Activated naive CD8-positive, alpha-beta T cell (primary cell): ENCODE measurements around the gene ZNF784.

Experiments
- H3K27ac Mint-ChIP-seq: one replicate; pipeline ENCODE4 v1.8.0; 2021; ENCODE audit warnings: mixed read lengths
- H3K27me3 Mint-ChIP-seq: one replicate; pipeline ENCODE4 v1.8.0; 2021; ENCODE audit warnings: mixed read lengths
- H3K36me3 Mint-ChIP-seq: one replicate; pipeline ENCODE4 v1.8.0; 2021; ENCODE audit warnings: mixed read lengths
- H3K4me1 Mint-ChIP-seq: one replicate; pipeline ENCODE4 v1.8.0; 2021; ENCODE audit warnings: low read depth, mixed read lengths
- H3K4me3 Mint-ChIP-seq: one replicate; pipeline ENCODE4 v1.8.0; 2021; ENCODE audit warnings: mild to moderate bottlenecking, mixed read lengths
- H3K9me3 Mint-ChIP-seq: one replicate; pipeline ENCODE4 v1.8.0; 2021; ENCODE audit warnings: low read depth, mixed read lengths

The ZNF784 gene

GRCh38 chr19:55624109-55625003 is at the start of gene ZNF784:
Gene ZNF784 (minus strand): TSS chr19:55624566. CDS start chr19:55624561, 5 bp downstream.
- H3K4me3 Mint-ChIP-seq: peak within 1 kb of the TSS; percentile 84
- H3K27me3 Mint-ChIP-seq: no peaks in the 10 kb centered on the region
- H3K9me3 Mint-ChIP-seq: no peaks in the 10 kb centered on the region
- peaks cover 56% of the 10 kb centered on the region for H3K4me1 Mint-ChIP-seq
- H3K36me3 Mint-ChIP-seq: no peaks in the 10 kb centered on the region
- peak within 1 kb of the TSS; percentile 84 for H3K27ac Mint-ChIP-seq

GRCh38 chr19:55673889-55674288 is 49.5 kb upstream of the ZNF784 start:
- H3K9me3 Mint-ChIP-seq: no peaks in the 10 kb centered on the region
- H3K27me3 Mint-ChIP-seq: no peaks in the 10 kb centered on the region
- no peaks in the 10 kb centered on the region for H3K36me3 Mint-ChIP-seq
- peaks cover 59% of the 10 kb centered on the region for H3K4me1 Mint-ChIP-seq
- peak overlapping the region; percentile 55 for H3K27ac Mint-ChIP-seq
- H3K4me3 Mint-ChIP-seq: peak overlapping the region; percentile 21

- Mint-ChIP-seq H3K9me3 (no peaks in the 10 kb centered on the region), H3K4me3 (peak overlapping the region; percentile 21), H3K36me3 (no peaks in the 10 kb centered on the region), H3K4me1 (peaks cover 56% of the 10 kb centered on the region), H3K27ac (peak overlapping the region; percentile 55), H3K27me3 (no peaks in the 10 kb centered on the region)
Measured at GRCh38 chr19:55673465-55673864, 49.1 kb upstream of the ZNF784 start.

- Mint-ChIP-seq H3K4me1 (peaks cover 48% of the 10 kb centered on the region), H3K27me3 (no peaks in the 10 kb centered on the region), H3K36me3 (no peaks in the 10 kb centered on the region), H3K9me3 (no peaks in the 10 kb centered on the region), H3K27ac (no peak overlapping the region), H3K4me3 (no peak overlapping the region)
Measured at GRCh38 chr19:55672418-55672817, 48.1 kb upstream of the ZNF784 start.

- no peaks in the 10 kb centered on the region for H3K27me3 Mint-ChIP-seq
- H3K9me3 Mint-ChIP-seq: no peaks in the 10 kb centered on the region
- H3K36me3 Mint-ChIP-seq: no peaks in the 10 kb centered on the region
- H3K4me1 Mint-ChIP-seq: peaks cover 42% of the 10 kb centered on the region
- no peak overlapping the region for H3K4me3 Mint-ChIP-seq
- peak overlapping the region; percentile 54 for H3K27ac Mint-ChIP-seq
Measured at GRCh38 chr19:55671054-55671378, 46.6 kb upstream of the ZNF784 start.

- no peaks in the 10 kb centered on the region for H3K27me3 Mint-ChIP-seq
- H3K27ac Mint-ChIP-seq: peak overlapping the region; percentile 54
- H3K36me3 Mint-ChIP-seq: no peaks in the 10 kb centered on the region
- H3K4me1 Mint-ChIP-seq: peaks cover 41% of the 10 kb centered on the region
- H3K9me3 Mint-ChIP-seq: no peaks in the 10 kb centered on the region
- H3K4me3 Mint-ChIP-seq: no peak overlapping the region
Measured at GRCh38 chr19:55670280-55671053, 46.1 kb upstream of the ZNF784 start.

- H3K9me3 Mint-ChIP-seq: no peaks in the 10 kb centered on the region
- H3K27me3 Mint-ChIP-seq: no peaks in the 10 kb centered on the region
- H3K36me3 Mint-ChIP-seq: no peaks in the 10 kb centered on the region
- no peak overlapping the region for H3K27ac Mint-ChIP-seq
- H3K4me3 Mint-ChIP-seq: no peak overlapping the region
- peaks cover 40% of the 10 kb centered on the region for H3K4me1 Mint-ChIP-seq
Measured at GRCh38 chr19:55669418-55670279, 45.3 kb upstream of the ZNF784 start.

GRCh38 chr19:55668603-55669348 is 44.4 kb upstream of the ZNF784 start:
- no peak overlapping the region for H3K4me3 Mint-ChIP-seq
- no peaks in the 10 kb centered on the region for H3K27me3 Mint-ChIP-seq
- no peak overlapping the region for H3K27ac Mint-ChIP-seq
- H3K36me3 Mint-ChIP-seq: no peaks in the 10 kb centered on the region
- H3K9me3 Mint-ChIP-seq: no peaks in the 10 kb centered on the region
- H3K4me1 Mint-ChIP-seq: peaks cover 38% of the 10 kb centered on the region

- no peaks in the 10 kb centered on the region for H3K27me3 Mint-ChIP-seq
- no peaks in the 10 kb centered on the region for H3K36me3 Mint-ChIP-seq
- peak overlapping the region; percentile 16 for H3K27ac Mint-ChIP-seq
- no peak overlapping the region for H3K4me3 Mint-ChIP-seq
- no peaks in the 10 kb centered on the region for H3K9me3 Mint-ChIP-seq
- H3K4me1 Mint-ChIP-seq: peaks cover 39% of the 10 kb centered on the region
Measured at GRCh38 chr19:55667958-55668357, 43.6 kb upstream of the ZNF784 start.

- Mint-ChIP-seq H3K4me1 (peaks cover 43% of the 10 kb centered on the region), H3K4me3 (no peak overlapping the region), H3K27ac (peak overlapping the region; percentile 16), H3K36me3 (no peaks in the 10 kb centered on the region), H3K9me3 (no peaks in the 10 kb centered on the region), H3K27me3 (no peaks in the 10 kb centered on the region)
Measured at GRCh38 chr19:55667511-55667910, 43.1 kb upstream of the ZNF784 start.

- H3K36me3 Mint-ChIP-seq: peaks cover under 1% of the 10 kb centered on the region
- H3K9me3 Mint-ChIP-seq: no peaks in the 10 kb centered on the region
- no peaks in the 10 kb centered on the region for H3K27me3 Mint-ChIP-seq
- no peak overlapping the region for H3K4me3 Mint-ChIP-seq
- H3K27ac Mint-ChIP-seq: no peak overlapping the region
- peaks cover 42% of the 10 kb centered on the region for H3K4me1 Mint-ChIP-seq
Measured at GRCh38 chr19:55667006-55667381, 42.6 kb upstream of the ZNF784 start.

- Mint-ChIP-seq H3K27ac (no peak overlapping the region), H3K36me3 (peaks cover 2% of the 10 kb centered on the region), H3K9me3 (no peaks in the 10 kb centered on the region), H3K4me1 (peaks cover 43% of the 10 kb centered on the region), H3K27me3 (no peaks in the 10 kb centered on the region), H3K4me3 (no peak overlapping the region)
Measured at GRCh38 chr19:55666343-55667005, 42.1 kb upstream of the ZNF784 start.

GRCh38 chr19:55663846-55664536 is 39.6 kb upstream of the ZNF784 start:
- H3K27me3 Mint-ChIP-seq: no peaks in the 10 kb centered on the region
- H3K4me1 Mint-ChIP-seq: peaks cover 35% of the 10 kb centered on the region
- H3K36me3 Mint-ChIP-seq: peaks cover 5% of the 10 kb centered on the region
- no peak overlapping the region for H3K4me3 Mint-ChIP-seq
- no peaks in the 10 kb centered on the region for H3K9me3 Mint-ChIP-seq
- H3K27ac Mint-ChIP-seq: peak overlapping the region; percentile 50
